Activated naive CD4-positive, alpha-beta T cell (primary cell): ENCODE data around the gene PDE6B.
"Not testable (repeated sequence)": the region's sequence is repeated elsewhere in the genome, so short reads cannot be mapped to it uniquely, and the experiment has no call there.

Source experiments
- DNase-seq, 4 experiments: peaks; one replicate each; lab custom pipeline; 2025; lab: John Stamatoyannopoulos, UW

PDE6B gene

DNA sequence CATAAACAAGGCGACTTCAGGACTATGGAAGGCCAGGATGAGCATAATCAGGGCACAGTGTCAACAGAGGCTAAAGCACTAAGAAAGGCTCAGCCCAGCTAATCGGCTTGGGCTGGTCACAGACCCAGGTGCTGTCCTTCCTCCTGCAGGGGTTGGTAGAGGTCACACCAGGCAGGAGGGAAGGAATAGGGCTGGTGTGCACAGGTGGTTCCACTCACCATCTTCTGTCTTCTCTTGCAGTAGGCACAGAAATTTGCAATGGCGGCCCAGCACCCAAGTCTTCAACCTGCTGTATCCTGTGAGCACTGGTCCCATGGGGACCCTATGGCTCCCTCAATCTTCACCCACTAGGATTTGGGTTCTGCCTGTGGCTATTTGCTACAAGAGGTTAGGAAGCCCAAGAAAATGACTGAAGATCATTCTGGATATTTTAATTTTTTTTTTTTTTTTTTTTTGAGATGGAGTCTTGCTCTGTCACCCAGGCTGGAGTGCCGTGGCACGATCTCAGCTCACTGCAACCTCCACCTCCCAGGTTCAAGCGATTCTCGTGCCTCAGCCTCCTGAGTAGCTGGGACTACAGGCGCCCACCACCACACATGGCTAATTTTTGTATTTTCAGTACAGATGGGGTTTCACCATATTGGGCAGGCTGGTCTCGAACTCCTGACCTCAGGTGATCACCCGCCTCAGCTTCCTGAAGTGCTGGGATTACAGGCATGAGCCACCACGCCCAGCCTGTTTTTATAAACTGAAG is 44.6 kb downstream of the PDE6B start:
- DNase-seq = not testable (repeated sequence)

DNA sequence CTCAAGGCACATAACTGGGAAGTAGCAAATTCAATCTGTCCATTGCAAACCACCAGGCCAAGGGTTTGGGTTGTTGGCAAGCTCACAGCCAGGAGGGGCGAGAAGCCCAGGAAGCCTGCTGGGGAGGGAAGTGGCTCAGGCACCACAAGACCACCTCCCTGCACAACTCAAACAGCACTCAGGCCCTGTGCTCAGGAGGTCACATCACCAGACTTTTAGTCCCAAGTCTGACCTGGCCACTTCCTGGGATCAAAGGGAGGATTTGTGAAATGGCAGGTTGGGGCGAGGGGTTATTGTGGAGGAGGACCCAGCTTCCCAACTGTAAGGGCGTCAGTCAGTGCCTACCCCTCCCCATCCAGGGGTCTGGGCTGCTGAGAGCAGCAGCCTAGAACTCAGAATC is 46.4 kb downstream of the PDE6B start:
- DNase-seq = no peak

DNA sequence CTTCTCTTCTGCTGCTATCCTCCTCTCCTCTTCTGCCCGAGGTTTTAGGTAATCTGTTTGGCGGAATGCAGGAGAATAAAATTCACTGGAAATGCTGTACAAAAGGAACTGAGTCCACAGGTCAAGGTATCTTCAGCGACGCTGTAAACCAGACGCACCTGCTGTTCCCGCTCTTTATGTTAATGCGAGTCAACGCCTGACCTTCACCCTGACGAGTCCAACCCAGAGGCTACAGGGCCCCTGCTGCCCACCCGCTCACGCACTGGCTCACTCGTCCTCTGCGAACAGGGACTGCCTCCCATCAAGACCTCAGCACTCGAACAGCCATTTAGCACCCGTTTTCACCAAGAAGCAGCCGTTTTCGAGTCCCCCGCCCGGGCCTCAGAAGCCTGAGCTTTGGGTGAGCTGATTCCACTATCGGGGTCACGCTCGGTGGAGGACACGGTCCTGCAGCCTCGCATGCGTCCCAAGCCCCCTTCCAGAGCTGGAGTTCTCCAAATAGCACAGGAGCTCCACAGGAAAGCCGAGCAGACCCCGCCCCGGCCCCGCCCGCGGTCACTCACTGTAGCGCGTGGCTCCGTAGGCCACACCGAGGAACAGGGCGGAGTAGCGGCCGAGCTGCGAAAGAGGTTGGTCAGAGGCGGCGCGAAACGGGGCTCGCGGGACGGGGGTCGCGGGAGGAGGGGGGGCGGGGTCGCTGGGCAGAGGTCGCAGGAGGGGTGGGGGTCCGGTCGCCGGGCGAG is 48.1 kb downstream of the PDE6B start:
- DNase-seq = no peak

DNA sequence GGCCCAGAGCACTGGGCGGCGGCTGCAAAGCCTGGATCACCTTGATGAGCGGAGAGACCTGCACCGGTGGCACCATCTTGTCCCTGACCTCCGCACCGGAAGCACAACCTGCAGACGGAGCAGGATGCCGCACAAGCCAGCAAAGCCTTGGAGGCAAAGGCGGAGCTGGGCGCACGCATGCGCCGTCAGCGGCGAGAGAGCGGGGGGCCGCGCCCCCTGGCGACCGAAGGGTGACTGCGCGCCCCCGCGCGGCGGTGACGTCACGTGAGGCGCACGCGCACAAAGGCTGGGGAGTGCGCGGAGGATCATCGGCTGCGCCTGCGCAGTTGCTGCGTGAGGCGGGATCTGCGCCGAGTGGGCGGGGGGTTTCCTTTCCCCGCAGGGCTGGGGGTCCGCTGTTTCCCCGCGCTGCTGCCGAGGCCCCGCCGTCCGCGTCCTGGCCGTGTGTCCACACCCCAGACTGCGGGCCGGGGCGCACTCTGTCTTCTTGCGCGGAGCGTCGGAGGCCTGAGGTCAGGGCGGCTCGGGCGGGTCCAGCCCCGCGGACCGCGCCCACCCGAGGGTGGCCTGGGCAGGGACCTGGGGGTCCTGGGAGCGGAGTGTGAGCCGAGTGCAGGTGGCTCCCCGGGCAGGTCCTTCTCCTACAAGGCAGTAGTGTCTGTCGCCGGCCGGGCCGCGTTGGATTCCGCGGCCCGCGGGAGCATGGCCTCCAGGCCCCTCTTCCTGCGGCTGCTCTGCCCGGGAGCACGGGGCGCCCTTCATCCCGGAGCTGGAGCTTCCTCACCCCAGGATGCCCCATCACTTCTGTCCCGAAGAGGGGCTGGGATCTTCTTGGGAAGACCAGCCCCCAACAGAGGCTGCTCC is 49.0 kb downstream of the PDE6B start, which contains the start of the genes ATP5ME and MYL5:
TSS of gene ATP5ME (minus strand) at position 105 of the 864 bp plus-strand sequence. CDS start at position 76, 29 bp downstream.
TSS of gene MYL5 (plus strand) at position 371 of the 864 bp plus-strand sequence. CDS start 3,485 bp downstream, outside the sequence.
- peak; percentile 96 to 99 (median 98) for DNase-seq

DNA sequence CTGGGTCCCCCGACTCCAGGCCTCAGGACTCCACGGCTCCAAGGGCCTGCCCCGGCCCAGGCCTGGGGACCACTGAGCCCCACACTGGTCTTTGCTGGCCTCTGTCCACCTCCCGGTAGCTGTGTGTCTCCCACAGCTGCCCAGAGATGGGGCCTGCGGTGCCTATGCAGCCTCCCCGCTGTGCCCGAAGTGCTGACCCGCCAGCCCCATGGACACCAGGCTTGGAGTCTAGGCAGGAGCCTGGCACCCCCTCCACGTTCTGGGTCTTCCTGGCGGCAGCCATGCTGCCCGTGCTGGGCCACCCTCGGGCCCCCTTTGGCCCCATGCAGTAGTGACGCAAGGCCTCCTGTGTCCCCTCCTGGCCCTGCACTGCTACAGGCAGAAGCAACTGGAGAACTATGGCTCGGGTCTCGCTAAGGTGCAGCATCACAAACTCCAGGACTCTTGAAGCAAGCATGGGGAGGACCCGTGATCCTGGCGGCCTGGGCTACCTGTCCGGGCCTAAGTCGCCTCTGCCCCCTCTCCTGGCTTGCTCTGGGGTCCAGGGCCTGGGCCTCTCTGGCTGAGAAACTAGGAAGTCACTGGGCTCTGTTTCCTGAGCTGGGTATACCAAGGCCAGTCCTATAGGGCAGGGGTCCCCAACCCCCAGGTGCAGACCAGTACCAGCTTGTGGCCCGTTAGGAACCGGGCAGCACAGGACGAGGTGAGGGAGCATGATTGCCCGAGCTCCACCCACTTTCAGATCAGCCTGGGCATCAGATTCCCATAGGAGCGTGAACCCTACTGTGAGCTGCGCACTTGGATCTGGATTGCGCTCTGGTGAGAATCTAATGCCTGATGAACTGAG is 49.9 kb downstream of the PDE6B start:
- no peak for DNase-seq

DNA sequence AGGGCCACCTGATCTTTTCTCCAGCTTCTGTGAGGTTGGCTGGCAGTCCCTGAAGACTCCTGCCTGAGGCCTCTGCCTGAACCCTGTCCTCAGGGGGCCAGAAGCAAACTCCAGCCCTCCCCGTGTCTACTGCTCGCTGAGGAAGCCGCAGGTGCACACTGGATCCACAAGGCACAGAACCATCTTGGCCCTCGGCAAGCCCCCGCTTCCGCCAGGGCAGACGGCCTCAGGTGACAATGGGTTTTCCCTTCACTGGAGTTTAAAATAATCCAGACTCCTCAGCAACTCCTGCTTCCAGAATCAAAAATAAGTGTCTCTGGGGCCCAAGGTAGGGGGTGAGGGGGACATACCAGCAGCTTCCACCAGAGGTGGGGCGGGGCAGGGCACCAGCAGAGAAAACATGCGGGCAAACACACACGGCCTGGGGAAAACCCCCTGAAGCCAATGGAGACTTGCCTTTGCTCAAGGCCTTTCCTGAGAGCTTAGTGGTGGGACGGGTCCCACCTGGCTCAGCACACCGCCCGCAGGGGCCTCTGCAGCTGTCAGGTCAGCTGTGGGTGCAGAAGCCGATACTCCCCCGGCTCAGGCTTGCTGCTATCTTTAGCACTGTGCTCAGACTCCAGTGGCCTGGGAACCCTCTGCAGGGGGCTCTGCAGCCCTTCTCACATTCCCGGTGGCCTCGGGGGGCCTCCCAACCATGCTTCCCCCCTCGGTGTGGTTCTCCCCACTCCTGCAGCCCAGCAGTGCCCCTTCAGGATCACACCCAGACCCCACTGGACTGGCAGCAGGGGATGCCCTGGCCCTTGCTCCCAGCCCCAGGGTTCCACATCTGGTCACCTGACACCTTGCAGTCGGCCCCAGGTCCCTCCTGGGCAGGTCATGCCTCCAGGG is 50.9 kb downstream of the PDE6B start:
- no peak for DNase-seq

DNA sequence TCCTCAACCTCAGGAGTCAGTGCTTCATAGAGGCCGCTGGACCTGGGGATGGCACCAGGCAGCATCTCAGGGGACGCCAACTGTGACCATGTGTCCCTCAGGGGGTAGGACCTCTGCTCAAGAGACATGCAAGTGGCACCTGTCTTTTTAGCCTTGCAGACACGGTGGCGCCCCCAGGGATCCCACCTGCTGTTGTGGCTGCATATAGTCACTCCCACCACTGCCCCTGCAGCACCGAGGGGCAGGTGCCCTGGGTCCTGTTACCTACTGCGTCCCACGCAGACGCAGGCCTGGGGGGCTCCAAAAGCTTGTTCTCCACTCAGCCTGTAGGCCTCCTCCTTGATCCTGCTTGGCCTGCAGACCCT is 51.5 kb downstream of the PDE6B start:
- no peak for DNase-seq

DNA sequence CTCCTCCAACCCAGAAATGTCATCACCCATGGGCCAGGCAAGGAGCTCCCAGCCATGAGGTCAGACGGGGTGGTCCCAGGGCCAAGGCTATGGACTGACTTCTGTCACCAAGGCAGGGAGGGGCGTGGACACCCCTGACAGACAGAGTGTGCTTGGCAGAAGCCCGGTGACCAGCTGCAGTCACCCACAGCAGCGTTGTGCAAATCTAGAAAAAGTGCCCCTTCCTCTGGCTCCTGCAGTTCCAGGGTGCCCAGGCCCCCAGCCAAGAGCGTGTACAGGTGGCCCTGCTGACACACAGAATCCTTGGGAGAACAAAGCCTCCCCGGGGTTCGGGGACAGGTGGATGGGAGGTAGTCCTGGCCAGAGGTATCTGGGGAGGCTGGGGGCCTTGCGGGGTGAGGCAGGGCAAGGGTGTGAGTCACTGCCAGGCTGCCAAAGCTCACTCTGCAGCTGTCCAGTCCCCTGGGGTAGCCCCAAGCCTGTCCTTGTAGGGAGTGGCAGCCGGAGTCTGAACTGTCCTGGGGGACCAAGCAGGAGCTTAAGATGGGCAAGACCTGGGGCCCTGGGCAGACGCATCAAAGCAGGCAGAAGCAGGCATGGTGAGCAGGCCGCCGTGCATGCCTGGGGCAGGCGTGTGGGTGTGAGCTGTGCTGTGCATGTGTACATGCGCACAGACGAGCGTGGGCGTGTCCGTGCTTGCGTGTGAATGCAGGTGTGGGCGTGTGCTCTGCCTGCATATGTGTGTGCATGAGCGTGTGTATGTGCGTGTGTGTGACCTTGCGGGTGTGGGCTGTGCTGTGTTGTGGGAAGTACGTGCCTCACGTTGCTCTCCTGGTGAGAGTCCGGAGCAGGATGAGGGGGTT is 52.3 kb downstream of the PDE6B start:
- no peak for DNase-seq

DNA sequence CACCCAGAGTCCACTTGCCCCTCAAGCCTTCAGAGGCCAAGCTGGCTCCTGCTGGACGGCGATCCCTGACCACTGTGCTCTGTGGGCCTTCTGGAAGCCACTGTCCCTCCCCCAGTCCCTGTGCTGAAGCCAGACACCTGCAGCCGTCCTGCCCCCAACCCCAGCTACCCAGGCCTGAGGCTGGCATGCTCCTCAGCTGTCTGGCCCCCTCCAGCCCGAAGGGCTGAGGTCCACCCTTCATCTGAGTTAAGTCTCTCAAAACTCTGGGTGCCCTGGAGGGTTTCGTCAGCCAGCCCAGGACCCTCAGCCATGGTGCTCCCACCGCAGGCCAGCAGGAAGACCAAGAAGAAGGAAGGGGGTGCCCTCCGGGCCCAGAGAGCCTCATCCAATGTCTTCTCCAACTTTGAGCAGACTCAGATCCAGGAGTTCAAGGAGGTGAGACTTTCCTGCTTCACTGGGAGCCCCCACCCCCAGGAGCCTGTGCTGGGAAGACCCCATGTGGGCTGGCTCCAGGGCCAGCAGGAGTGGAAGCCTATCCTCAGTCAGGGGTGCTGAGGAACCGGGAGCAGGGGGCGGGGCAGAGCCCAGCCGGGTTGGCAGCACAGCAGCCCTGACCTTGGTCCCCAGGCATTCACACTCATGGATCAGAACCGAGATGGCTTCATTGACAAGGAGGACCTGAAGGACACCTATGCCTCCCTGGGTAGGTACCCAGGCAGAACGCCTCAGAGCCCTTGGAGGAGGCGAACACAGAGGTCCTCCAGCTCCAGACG is 53.1 kb downstream of the PDE6B start:
- no peak for DNase-seq

DNA sequence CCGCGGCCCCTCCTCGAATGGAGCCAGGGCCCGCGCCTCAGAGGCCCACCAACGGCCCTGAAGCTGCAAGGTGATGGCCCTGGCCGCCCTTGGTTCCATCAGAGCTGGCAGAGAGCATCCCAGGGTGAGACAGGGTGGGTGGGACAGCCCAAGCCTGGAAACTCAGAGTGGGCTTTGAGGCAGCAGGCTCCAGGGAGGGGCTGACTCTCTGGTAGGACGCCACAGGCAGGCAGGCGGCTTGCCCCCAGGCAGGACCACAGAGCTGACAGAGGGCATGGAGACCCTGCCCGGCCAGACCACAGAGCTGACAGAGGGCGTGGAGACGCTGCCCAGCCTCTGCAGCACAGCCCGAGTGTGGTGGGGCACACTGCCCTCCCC is 53.7 kb downstream of the PDE6B start:
- no peak for DNase-seq

DNA sequence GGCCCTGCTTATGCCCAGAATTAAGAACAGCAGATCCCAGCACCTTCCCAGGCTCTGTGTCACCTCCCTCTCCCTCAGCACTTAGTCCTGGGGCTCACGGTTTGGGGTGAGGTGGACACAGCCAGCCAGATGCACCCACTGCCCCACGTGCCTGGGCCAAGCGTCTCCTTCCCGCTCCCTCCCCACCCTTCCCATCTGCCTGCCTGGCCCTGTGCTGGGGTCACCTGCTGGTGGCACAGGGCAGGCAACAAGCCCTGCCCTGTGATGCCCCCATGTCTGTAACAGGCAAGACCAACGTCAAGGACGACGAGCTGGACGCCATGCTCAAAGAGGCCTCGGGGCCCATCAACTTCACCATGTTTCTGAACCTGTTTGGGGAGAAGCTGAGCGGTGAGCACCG is 54.3 kb downstream of the PDE6B start:
- no peak for DNase-seq

DNA sequence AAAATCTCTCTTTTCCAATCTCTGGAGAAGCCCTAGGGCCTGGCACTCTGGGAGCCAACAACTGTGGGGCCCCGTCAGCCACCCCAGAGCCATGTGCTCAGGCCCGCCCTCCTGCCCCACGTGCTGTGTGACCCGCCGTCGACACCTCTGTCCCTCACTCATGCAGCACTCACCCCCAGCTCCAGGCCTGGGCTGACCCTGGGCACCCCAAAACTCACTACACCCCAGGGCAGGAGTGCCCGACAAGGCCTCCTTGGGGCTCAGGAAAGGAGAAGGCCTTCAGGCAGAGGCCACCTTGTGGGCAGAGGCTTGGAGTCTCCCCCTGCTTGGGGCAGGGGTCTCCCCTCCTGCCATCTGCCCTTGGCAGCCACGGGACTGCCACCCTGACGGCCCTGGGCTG is 54.7 kb downstream of the PDE6B start:
- no peak for DNase-seq

DNA sequence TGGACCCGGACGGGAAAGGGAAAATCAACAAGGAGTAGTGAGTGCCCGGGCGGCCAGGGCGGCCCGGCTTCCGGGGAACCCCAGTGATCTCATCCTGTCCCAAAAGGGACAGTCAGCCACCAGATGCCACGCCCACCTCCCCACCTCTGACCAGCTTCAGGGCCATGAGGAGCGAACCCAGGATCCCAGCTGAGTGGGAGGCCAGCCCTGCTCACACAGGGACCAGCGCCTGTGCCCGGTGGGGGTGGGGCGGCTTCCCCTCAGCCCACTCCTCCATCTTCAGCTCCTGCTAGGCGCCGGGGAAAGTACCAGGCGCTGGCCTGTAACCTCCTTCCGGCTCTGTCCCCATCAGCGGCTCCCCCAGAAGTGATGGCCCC is 55.2 kb downstream of the PDE6B start:
- DNase-seq = no peak

DNA sequence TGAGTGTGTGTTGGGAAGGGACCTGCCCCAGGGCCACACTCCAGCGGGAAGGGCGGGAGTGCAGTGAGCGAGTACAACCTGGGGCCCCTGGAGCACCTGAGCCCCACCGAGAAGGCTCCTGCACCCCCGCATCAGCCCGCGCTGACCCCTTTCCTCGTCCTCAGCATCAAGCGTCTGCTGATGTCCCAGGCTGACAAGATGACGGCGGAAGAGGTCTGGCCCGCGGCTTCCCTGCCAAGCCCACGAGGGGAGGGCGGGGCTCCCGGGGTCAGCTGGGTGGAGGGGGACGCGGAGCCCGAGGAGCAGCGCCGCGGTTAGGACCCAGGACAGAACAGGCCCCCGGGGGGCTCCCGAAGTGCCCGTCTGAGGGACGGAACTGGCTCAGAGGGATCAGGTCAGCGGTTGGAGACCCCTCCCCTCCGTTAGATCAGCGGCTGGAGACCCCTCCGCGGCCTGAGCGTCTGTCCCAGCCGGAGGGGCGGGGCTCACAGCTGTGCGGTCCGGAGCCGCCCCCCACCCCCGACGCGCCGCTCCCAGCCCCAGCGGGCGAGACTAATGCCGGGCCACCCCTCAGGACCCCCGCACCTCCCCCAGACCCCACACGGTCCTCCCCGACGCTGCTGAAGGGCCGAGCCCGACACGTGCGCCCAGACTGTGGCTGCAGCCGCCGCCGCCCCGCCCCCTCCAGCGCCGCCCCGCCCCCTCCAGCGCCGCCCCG is 55.7 kb downstream of the PDE6B start:
- DNase-seq = peak in 1 of 4 experiments; percentile 31

DNA sequence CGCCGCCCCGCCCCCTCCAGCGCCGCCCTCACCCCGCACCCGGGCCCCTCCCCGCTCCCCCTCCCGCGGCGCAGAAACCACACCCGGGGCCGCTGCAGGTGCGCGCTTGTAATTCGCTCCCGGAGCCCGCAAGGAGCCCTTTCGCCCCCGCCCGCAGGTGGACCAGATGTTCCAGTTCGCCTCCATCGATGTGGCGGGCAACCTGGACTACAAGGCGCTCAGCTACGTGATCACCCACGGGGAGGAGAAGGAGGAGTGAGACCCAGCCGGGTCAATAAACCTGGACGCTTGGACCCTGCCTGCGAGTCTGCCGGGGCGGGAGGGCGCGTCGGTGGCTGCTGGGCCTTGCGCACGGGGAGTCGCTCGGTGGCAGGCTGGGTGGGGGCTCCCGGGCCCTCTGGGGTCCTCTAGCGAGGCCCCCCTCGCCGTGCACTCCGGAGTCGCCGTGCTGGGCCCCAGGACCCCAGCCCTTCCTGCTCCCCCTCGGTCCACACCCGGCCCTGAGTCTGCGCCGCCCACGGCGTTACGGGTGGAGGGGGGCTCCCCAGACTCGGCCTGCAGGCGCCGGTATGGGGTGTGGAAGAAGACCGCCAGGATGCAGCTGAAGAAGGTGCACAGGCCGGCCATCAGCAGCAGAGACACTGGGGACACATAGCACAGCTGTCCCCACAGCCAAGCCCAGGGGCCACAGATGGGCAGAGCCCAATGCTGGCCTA is 56.5 kb downstream of the PDE6B start:
- DNase-seq = peak in 1 of 4 experiments; percentile 35

DNA sequence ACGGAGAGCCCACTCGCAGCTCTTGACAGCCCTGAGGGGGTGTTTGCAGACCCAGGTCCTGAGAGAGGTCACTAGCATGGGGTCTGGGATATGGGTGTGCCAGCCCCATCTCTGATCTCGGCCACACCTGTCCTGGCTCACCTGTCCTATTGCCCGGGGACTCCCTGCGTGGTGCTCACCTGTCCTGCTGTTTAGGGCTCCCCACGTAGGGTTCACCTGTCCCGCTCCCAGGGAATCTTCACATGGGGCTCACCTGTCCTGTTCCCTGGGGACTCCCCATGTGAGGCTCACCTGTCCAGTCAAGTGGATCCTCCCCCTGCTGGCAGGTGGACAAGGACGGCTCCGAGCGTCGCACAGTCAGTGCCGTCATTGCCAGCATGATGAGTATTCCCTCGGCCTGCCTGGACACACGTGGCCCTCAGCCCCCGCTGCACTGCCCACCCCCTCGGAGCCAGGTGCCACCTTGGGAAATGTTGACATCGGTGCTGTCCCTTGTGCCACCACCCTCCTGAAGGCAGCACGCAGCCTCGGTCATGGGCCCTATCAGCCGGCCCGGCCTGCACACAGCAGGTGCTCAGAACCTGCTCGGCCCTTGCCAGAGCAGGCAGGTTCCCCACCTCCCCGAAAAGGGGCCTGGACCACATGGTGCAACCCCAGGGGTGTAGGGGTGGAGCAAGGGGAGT is 57.3 kb downstream of the PDE6B start:
- no peak for DNase-seq
